Midbrain (tissue), 1 donor: ENCODE measurements around the gene NELFA.

ENCODE experiments used
- DNase-seq: peaks from one replicate; lab custom pipeline; 2025; lab: John Stamatoyannopoulos, UW

The NELFA gene

GRCh38 chr4:1964971-1965370 is 43.8 kb downstream of the NELFA start:
- DNase-seq: no peak

GRCh38 chr4:1964443-1964842 is 44.3 kb downstream of the NELFA start:
- no peak for DNase-seq

- no peak for DNase-seq
Measured at GRCh38 chr4:1962980-1963379, 45.8 kb downstream of the NELFA start.

- no peak for DNase-seq
Measured at GRCh38 chr4:1961563-1961962, 47.2 kb downstream of the NELFA start.

- DNase-seq: no peak
Measured at GRCh38 chr4:1961038-1961437, 47.7 kb downstream of the NELFA start.

GRCh38 chr4:1960170-1960825 is 48.5 kb downstream of the NELFA start:
- DNase-seq: no peak

GRCh38 chr4:1959104-1959384 is 49.7 kb downstream of the NELFA start:
- no peak for DNase-seq

GRCh38 chr4:1958276-1959103 is 50.3 kb downstream of the NELFA start:
- DNase-seq: no peak

GRCh38 chr4:1956631-1957030 is 52.1 kb downstream of the NELFA start:
- DNase-seq: no peak

- no peak for DNase-seq
Measured at GRCh38 chr4:1953335-1953734, 55.4 kb downstream of the NELFA start.

- DNase-seq: no peak
Measured at GRCh38 chr4:1952719-1953118, 56.1 kb downstream of the NELFA start.

- no peak for DNase-seq
Measured at GRCh38 chr4:1952058-1952700, 56.6 kb downstream of the NELFA start.

- no peak for DNase-seq
Measured at GRCh38 chr4:1950369-1950768, 58.4 kb downstream of the NELFA start.

GRCh38 chr4:1948892-1949436 is 59.8 kb downstream of the NELFA start:
- DNase-seq: no peak

GRCh38 chr4:1948232-1948631 is 60.5 kb downstream of the NELFA start:
- DNase-seq: no peak

GRCh38 chr4:1945912-1946311 is 62.9 kb downstream of the NELFA start:
- no peak for DNase-seq

GRCh38 chr4:1945124-1945895 is 63.5 kb downstream of the NELFA start:
- peak; percentile 25 for DNase-seq

GRCh38 chr4:1943928-1944327 is 64.8 kb downstream of the NELFA start:
- no peak for DNase-seq

GRCh38 chr4:1940566-1940965 is 68.2 kb downstream of the NELFA start:
- no peak for DNase-seq

GRCh38 chr4:1939664-1940509 is 68.9 kb downstream of the NELFA start:
- no peak for DNase-seq

- DNase-seq: no peak
Measured at GRCh38 chr4:1938027-1938426, 70.7 kb downstream of the NELFA start.
